Retinal pigment epithelial cell (primary cell): Measurements from ENCODE around the gene ZNF511.

Experiments
- DNase-seq: peaks from one replicate; pipeline ENCODE4 v3.0.0-alpha.2; 2010; ENCODE audit warnings: low read depth
- H3K4me3 ChIP-seq: 2 replicates; pipeline ENCODE4 v1.5.1; 2011; ENCODE audit warnings: mild to moderate bottlenecking, low read length, control low read depth, moderate library complexity
- CTCF ChIP-seq: conservative IDR thresholded peaks from 2 replicates; pipeline ENCODE4 v1.5.1; 2011; ENCODE audit warnings: low read depth, low read length, control low read depth, inconsistent platforms

Gene ZNF511

GRCh38 chr10:133337370-133337725, 28.6 kb downstream of the ZNF511 start:
- no peak for TF ChIP-seq CTCF
- DNase-seq, result no peak
- H3K4me3 ChIP-seq, result no peak overlapping the region

GRCh38 chr10:133338080-133339071, 29.7 kb downstream of the ZNF511 start:
- no peak for DNase-seq
- no peak overlapping the region for H3K4me3 ChIP-seq
- no peak for TF ChIP-seq CTCF

GRCh38 chr10:133339708-133340380, 31.1 kb downstream of the ZNF511 start:
- H3K4me3 ChIP-seq, result no peak overlapping the region
- TF ChIP-seq CTCF, result no peak
- DNase-seq, result no peak

- DNase-seq, result no peak
- no peak for TF ChIP-seq CTCF
- H3K4me3 ChIP-seq, result no peak overlapping the region
These were observed 33.3 kb downstream of the ZNF511 start for GRCh38 chr10:133341983-133342382.

- no peak for TF ChIP-seq CTCF
- no peak for DNase-seq
- no peak overlapping the region for H3K4me3 ChIP-seq
These were observed 34.2 kb downstream of the ZNF511 start for GRCh38 chr10:133342942-133343341.

- no peak overlapping the region for H3K4me3 ChIP-seq
- TF ChIP-seq CTCF, result no peak
- DNase-seq, result no peak
These were observed 34.8 kb downstream of the ZNF511 start for GRCh38 chr10:133343558-133343957.
